Upper lobe of right lung (tissue), 1 donor: ENCODE data around the gene SNRNP200. TPM values are rescaled to one million over a fixed set of nuclear protein-coding genes. Genes with fewer than 3 reads are reported as not detected.

Experiments
- ATAC-seq: fragments of 200-7000 bp; cut with Tn5 transposase; one replicate; pipeline ENCODE4 v1.9.1; 2020; ENCODE audit warnings: mild to moderate bottlenecking, moderate library complexity
- DNase-seq: peaks from one replicate; pipeline ENCODE4 v3.0.0-alpha.2; 2020
- H3K27ac ChIP-seq: fragments of 200-600 bp; one replicate; pipeline ENCODE4 v1.8.0; 2022
- H3K27me3 ChIP-seq: fragments of 200-600 bp; one replicate; pipeline ENCODE4 v1.8.0; 2022; ENCODE audit warnings: mild to moderate bottlenecking
- H3K36me3 ChIP-seq: fragments of 200-600 bp; one replicate; pipeline ENCODE4 v1.8.0; 2022
- H3K4me1 ChIP-seq: fragments of 200-600 bp; one replicate; pipeline ENCODE4 v1.8.0; 2022
- H3K4me3 ChIP-seq: fragments of 200-600 bp; one replicate; pipeline ENCODE4 v1.8.0; 2022; ENCODE audit warnings: mild to moderate bottlenecking
- H3K9me3 ChIP-seq: fragments of 200-600 bp; one replicate; pipeline ENCODE4 v1.8.0; 2022
- CTCF ChIP-seq: fragments of 200-600 bp; IDR thresholded peaks from one replicate; pipeline ENCODE4 v1.8.0; 2022; ENCODE audit warnings: antibody characterized with exemption
- intact Hi-C: fragments of 100-400 bp; cut with DNase I; formaldehyde crosslinking; loops from one replicate; pipeline ENCODE4 v1.11.0; 2022
- total RNA-seq: library from RNA; stranded (reverse); fragmentation: NEBNext Ultra II Directional; extraction: Animal tissue kit (Norgen Biotek cat#: 25700); gene quantifications from one replicate; pipeline ENCODE4 v1.2.1, GENCODE V29; 2021
- donor health status: DM: no; HTN: yes; CAD: no; lungs with severe emphysema.

The SNRNP200 gene
- total RNA-seq, 1 donor from 2014 or later = 91.2 TPM

GRCh38 chr2:96325041-96325883 lies 19.9 kb upstream of the SNRNP200 start, which contains the start of gene ITPRIPL1:
Gene ITPRIPL1 (plus strand): TSS chr2:96325317. CDS start chr2:96325840, 523 bp downstream.
- DNase-seq (no peak), ATAC-seq (peak; percentile 22)
- intact Hi-C loops = no loop called here
- TF ChIP-seq CTCF = no peak
- Histone ChIP-seq H3K36me3 (no peaks in the 10 kb centered on the region), H3K9me3 (no peaks in the 10 kb centered on the region), H3K4me3 (peak within 1 kb of the TSS; percentile 52), H3K27me3 (peaks cover 35% of the 10 kb centered on the region), H3K27ac (peak within 1 kb of the TSS; percentile 47), H3K4me1 (no peaks in the 10 kb centered on the region)

DNA sequence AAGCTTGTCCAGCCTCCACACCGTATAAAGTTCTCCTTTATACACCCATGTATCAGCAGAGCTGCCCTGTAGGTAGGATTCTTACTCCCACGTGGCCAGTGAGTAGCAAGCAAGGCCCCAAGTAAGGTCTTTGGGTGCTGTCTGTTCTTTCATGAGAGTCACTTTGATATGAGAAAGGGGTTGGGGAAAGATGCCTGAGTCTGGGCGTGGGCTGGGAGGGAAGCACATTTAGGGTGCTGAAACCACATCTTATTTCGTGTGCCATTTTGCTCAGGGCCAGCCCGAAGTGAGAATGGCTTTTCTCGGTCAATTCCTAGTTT lies 19.3 kb upstream of the SNRNP200 start:
- H3K4me3 ChIP-seq = peak overlapping the region; percentile 52
- no peak for TF ChIP-seq CTCF
- H3K36me3 ChIP-seq = no peaks in the 10 kb centered on the region
- no peaks in the 10 kb centered on the region for H3K9me3 ChIP-seq
- no peaks in the 10 kb centered on the region for H3K4me1 ChIP-seq
- H3K27me3 ChIP-seq = peaks cover 41% of the 10 kb centered on the region
- intact Hi-C loops = no loop called here
- no peak for DNase-seq
- no peak for ATAC-seq
- no peak overlapping the region for H3K27ac ChIP-seq

- Histone ChIP-seq H3K4me1 (no peaks in the 10 kb centered on the region), H3K27me3 (peaks cover 48% of the 10 kb centered on the region), H3K9me3 (no peaks in the 10 kb centered on the region), H3K27ac (no peak overlapping the region), H3K4me3 (no peak overlapping the region), H3K36me3 (no peaks in the 10 kb centered on the region)
- DNase-seq = no peak
- intact Hi-C loops = no loop called here
- ATAC-seq = no peak
- no peak for TF ChIP-seq CTCF
Observed at GRCh38 chr2:96323849-96324248, 18.5 kb upstream of the SNRNP200 start.

DNA sequence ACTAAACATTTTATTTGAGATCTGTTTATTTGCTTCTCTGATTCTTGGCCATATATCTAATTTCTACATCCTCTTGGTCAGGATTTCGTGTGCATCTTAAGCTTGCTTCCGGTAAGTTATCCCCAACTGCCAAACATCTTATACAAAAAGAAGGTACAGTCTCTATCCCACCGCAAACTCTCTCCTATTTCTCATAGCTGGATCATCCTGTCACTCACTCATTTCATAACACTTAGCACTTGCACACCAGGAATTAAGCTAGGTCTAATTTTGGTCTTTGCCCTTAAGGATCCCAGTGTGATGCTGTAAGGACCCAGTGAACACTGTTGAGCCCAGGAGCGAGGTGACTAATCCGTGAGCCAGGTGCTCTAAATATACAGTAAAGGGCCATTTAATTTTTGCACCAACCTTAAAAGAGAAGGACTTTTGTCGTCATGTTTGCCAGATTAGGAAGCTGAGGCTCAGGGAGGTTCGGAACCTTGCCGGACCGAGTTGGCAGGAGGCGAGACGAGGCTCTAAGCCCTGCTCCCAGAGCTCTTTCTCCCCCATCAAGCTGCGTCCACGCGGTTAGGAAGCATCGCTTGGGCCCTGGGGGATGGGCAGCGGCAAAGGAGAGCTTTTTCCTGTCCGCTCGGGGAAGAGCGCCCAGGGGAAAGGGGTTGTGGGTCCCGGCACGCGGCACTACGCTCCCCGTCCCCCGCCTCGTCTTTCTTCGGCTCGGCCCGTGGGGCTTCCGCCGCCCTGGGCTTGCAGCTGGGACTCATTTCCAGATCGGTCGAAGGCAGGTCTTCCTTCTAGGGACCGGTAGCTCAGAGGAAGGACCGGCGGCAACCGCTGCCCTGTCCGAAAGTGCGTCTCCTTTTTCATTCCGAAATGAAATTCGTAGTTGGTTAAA lies 15.6 kb upstream of the SNRNP200 start:
- no peaks in the 10 kb centered on the region for H3K9me3 ChIP-seq
- peaks cover 46% of the 10 kb centered on the region for H3K27me3 ChIP-seq
- TF ChIP-seq CTCF = no peak

DNA sequence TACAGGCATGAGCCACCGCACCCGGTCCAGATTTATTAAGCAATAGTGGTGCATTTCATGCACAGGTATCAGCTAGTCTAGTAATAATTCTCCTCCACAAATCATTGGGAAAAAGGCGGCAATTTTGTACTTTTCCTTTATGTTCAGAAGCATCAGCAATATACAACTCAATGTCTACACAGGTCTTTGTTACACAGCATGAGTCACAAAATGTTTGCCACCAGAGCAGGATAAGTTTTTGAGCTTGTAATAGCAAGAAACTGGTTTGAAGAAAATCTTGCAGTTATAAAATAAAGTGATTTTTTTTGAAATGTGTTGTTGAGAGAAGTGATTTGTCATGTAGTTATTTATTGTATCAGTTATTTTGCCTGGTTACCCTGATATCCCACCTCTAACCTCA lies 15.0 kb upstream of the SNRNP200 start:
- no peak for ATAC-seq
- no peak for TF ChIP-seq CTCF
- Histone ChIP-seq H3K9me3 (no peaks in the 10 kb centered on the region), H3K4me3 (no peak overlapping the region), H3K27ac (no peak overlapping the region), H3K4me1 (no peaks in the 10 kb centered on the region), H3K36me3 (no peaks in the 10 kb centered on the region), H3K27me3 (peaks cover 40% of the 10 kb centered on the region)
- no peak for DNase-seq
- intact Hi-C loops = no loop called here

More for the DNA sequence above, 15.6 kb upstream of the SNRNP200 start:
- H3K4me3 ChIP-seq = peak overlapping the region; percentile 62
- intact Hi-C loops = no loop called here
- H3K36me3 ChIP-seq = no peaks in the 10 kb centered on the region
- H3K4me1 ChIP-seq = no peaks in the 10 kb centered on the region
- DNase-seq (no peak), ATAC-seq (peak; percentile 49)
- H3K27ac ChIP-seq = peak overlapping the region; percentile 43
